SK-N-MC (cell line): ENCODE measurements around the gene PALD1.

Source experiments
- EZH2 ChIP-seq: fragments of 200-600 bp; sonication (generic); IDR thresholded peaks from one replicate; pipeline ENCODE4 v1.6.1; 2017; ENCODE audit warnings: antibody characterized with exemption
- POLR2AphosphoS5 ChIP-seq: IDR thresholded peaks from 2 replicates; pipeline ENCODE4 v1.6.1; 2012; ENCODE audit warnings: mild to moderate bottlenecking, low read depth, low read length, borderline replicate concordance

- no peak for TF ChIP-seq EZH2
- no peak for TF ChIP-seq POLR2AphosphoS5
Observed at GRCh38 chr10:70523057-70523456, 44.5 kb downstream of the PALD1 start.
